Anterior cingulate cortex (tissue), 58 donors: ENCODE measurements around the gene SNRPA.
"Not testable (repeated sequence)": the region's sequence is repeated elsewhere in the genome, so short reads cannot be mapped to it uniquely, and the experiment has no call there.

Experiments used
- DNase-seq, 58 donors: peaks; one replicate each; lab custom pipeline; 2025; lab: John Stamatoyannopoulos, UW

The SNRPA gene

GRCh38 chr19:40774916-40775631, 24.1 kb downstream of the SNRPA start, which contains the start of gene MIA:
MIA (plus strand) TSS chr19:40775521; CDS start chr19:40775543, 22 bp downstream.
- no peak for DNase-seq

DNA sequence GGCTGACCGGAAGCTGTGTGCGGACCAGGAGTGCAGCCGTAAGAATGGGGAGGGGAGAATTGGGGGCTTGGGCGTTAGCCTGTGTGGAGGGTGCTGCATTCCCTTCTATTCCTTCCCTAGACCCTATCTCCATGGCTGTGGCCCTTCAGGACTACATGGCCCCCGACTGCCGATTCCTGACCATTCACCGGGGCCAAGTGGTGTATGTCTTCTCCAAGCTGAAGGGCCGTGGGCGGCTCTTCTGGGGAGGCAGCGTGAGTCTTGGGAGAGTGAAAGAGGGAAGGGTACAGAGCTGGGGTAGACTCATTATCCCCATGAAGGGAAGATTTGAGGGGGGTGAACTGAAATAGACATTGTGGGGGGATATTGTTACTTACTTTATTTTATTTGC, 24.6 kb downstream of the SNRPA start:
- no peak for DNase-seq

- no peak for DNase-seq
Measured at GRCh38 chr19:40776364-40776763, 25.4 kb downstream of the SNRPA start.

- peak in 56 of 58 donors; percentile 14 to 94 (median 80) for DNase-seq
Measured at GRCh38 chr19:40776932-40777644, 26.1 kb downstream of the SNRPA start.

DNA sequence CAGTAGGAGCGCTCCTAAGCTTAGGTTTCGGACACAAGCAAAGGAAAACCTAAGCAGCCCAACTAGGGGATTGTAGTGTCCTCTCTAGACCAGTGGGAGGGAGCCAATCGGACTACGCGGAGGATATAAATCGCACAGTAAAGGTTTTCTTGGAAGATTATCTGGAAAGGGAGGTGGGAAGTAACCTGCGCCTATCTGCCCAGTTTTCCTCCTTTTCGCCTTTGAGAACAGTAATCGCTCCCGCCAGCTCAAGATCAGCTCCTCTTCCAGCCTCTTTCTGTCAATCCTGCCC, 26.6 kb downstream of the SNRPA start:
- peak in 1 of 58 donors; percentile 81 for DNase-seq

GRCh38 chr19:40777937-40778705, 27.1 kb downstream of the SNRPA start, which contains the start of gene RAB4B:
RAB4B (plus strand) TSS chr19:40778247; CDS start chr19:40778376, 129 bp downstream.
- peak; percentile 97 to 100 (median 100) for DNase-seq

DNA sequence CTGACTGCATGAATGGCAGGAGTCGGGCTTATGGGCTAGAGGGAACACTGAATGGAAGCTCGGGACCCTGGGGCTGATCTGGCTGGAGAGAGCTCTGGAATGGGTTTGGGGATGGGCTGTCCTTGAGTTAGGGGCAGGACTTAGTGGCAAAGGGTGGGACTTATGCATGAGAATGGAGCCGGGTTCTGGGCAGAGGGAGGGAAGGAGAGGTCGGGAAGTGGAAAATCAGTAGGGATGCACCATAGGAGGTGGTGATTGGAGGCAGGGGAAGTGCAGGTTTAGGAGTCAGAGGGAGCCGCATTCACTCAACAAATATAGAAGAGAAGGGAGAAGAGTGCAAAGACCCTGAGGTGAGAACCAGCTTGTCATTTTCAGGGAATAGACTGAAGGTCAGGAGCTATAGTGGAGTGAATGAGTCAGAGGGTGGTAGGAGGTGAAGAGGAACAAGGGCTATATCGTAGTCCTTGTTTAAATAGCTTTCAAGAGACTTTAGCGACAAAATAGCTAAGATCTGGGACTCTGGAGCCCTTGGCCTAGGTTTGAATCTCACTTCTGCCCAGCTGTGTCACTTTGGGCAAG, 27.8 kb downstream of the SNRPA start:
- DNase-seq, result no peak

GRCh38 chr19:40780582-40780981, 29.6 kb downstream of the SNRPA start:
- DNase-seq, result no peak

DNA sequence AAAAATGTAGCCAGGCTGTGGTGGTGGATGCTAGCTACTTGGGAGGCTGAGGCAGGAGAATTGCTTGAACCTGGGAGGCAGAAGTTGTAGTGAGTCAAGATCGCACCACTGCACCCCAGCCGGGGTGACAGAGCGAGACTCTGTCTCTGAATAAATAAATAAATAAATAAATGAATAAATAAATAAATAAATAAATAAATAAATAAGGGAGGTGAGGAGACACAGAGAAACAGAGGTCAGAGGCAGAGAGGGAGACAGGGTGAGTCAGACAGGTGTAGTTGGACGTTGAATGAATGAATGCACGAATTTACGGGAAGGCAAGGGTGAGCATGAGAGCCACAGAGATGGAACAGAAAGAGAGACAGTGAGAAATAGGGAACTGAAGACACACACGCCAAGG, 30.1 kb downstream of the SNRPA start:
- no peak for DNase-seq

- DNase-seq, result no peak
Measured at GRCh38 chr19:40783711-40784110, 32.7 kb downstream of the SNRPA start.

DNA sequence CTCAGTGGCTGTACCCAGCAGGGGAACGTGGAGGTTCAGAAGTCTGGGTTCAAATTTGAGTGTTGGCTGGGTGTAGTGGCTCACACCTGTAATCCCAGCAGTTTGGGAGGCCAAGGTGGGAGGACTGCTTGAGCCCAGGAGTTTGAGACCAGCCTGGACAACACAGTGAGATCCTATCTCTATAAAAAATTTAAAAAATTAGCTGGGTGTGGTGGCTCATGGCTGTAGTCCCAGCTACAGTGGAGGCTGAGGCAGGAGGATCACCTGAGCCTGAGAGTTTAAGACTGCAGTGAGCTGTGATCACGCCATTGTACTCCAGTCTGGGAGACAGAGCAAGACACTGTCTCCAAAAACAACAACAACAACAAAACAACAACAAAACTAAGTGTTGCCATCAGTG, 33.1 kb downstream of the SNRPA start:
- DNase-seq, result not testable (repeated sequence)

- DNase-seq, result no peak
Measured at GRCh38 chr19:40785526-40785925, 34.5 kb downstream of the SNRPA start.

GRCh38 chr19:40786060-40787037, 35.3 kb downstream of the SNRPA start:
- no peak for DNase-seq

- no peak for DNase-seq
Measured at GRCh38 chr19:40791349-40791748, 40.3 kb downstream of the SNRPA start.

DNA sequence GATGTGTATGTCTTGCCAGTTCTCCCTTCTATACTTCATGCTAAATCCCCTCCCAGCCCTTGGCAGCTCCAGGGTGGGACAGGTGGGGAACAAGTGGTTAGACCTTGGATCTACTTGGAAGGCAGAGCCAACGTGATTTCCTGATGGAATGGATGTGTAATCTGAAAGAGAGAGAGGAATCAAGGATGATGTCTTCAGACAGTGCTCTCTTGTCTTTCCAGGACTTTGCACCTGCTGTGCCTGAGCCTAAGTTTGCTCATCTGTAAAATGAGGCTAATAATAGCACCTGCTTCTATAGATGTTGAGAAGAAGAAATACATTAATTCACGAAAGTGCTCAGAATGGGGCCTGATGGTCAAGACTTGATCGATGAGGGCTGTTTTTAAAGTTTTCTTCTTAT, 41.0 kb downstream of the SNRPA start:
- DNase-seq, result no peak

GRCh38 chr19:40797166-40797962, 46.4 kb downstream of the SNRPA start:
- DNase-seq, result no peak

DNA sequence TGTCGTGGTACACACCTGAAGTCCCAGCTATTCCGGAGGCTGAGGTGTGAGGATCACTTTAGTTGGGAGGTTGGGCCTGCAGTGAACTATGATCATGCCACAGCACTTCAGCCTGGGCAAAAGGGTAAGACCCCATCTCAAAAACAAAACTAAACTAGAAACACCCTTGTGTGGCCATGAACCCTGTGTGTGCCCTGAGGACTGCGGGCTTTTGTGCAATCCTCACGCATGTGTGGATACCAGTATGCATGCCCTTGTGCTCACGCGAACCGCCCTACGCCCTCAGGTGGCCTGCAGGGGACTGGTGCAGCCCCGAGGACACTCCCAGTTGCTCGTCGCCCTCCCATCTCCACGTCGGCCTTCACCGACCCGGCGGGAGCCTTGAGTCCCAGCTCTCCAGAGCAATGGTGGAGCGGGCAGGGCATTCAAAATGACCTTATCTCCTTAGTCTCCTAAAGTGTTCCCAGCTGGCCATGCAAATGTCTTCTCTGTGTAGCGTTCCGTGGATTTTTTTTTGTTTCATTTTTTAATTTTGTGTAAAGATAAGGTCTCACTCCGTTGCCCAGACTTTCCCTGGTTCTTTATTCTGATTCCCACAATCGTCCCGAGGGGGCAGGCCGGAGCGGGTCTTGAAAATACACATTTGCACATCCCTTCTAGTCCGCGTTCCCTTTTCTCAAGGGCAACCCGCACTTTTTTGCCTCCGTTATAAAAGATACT, 47.1 kb downstream of the SNRPA start:
- peak in 13 of 58 donors; percentile 31 to 85 (median 51) for DNase-seq
